Kasumi-1 (cell line): ENCODE results near the gene CALCOCO1.
"Not testable (repeated sequence)": the region's sequence is repeated elsewhere in the genome, so short reads cannot be mapped to it uniquely, and the experiment has no call there.

ENCODE experiments used
- DNase-seq, 2 experiments: peaks; one replicate each; lab custom pipeline; 2025; lab: John Stamatoyannopoulos, UW

Gene CALCOCO1

DNA sequence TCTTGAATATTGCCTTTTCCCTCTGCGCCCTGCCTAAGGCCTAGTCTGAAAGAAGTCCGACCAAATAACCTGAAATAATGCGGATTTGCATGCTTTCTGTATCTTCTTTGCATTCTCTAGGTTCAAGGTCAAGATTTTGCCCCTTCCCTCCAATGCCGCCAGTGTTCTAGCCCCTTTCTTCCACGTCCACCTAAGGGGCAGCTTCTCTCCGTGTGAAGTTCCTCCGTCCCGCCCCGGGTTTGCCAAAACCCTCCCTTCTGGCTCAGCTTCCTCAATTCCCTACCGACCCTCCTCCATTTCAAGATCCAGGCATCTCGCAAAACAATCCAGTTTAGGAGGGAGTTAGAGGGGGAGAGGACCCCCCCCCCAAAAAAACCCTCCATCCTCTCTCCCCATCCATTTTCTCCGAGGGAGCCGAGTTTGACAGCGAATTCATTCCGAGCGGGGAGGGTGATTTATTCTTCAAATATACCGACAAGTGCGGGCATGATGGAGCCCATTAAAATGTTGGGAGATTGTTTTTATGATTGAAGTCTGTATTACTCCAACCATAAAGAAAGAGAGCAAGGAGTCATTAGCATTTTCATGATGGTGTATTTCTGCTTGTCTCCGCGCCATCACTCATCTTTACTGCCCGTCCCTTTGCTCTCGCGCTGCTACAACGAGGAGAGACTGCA is 30.5 kb downstream of the CALCOCO1 start:
- no peak for DNase-seq

- peak; percentile 20 to 38 for DNase-seq
Observed at GRCh38 chr12:53696285-53696654, 31.0 kb downstream of the CALCOCO1 start.

- no peak for DNase-seq
Observed at GRCh38 chr12:53695152-53696145, 31.8 kb downstream of the CALCOCO1 start.

GRCh38 chr12:53694756-53695151 is 32.5 kb downstream of the CALCOCO1 start:
- DNase-seq: no peak

DNA sequence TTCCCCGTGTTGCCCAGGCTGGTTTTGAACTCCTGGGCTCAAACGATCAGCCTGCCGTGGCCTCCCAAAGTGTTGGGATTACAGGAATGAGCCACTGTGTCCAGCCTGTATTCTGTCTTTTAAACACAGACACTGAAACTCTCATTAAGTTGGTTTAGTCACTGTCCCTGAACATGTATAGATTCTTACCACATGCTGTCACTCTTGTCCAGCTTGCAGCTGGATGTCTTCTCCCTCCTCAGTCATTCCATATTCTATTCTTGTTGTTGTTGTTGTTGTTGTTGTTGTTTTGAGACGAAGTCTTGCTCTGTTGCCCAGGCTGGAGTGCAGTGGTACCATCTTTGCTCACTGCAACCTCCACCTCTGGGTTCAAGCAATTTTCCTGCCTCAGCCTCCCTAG is 39.1 kb downstream of the CALCOCO1 start:
- DNase-seq: no peak

DNA sequence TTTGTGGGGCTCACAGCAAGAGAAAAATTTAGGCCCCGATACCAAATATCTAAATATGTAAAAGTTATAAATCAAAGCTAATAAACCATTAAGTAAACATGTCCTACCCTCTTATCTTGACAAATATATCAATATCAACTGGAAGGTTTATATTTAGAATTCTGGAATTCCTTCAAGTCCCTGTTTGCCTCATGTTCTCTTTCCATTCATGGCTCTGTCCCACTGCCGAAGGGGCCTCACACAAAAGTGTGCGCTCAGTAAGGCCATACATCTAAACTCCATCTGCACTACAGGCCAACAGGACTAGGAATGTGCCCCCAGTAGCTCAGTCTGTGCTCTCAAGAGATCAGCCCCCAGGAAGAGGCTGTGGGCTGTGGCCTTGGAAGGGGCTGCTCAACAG is 40.8 kb downstream of the CALCOCO1 start:
- DNase-seq: no peak

DNA sequence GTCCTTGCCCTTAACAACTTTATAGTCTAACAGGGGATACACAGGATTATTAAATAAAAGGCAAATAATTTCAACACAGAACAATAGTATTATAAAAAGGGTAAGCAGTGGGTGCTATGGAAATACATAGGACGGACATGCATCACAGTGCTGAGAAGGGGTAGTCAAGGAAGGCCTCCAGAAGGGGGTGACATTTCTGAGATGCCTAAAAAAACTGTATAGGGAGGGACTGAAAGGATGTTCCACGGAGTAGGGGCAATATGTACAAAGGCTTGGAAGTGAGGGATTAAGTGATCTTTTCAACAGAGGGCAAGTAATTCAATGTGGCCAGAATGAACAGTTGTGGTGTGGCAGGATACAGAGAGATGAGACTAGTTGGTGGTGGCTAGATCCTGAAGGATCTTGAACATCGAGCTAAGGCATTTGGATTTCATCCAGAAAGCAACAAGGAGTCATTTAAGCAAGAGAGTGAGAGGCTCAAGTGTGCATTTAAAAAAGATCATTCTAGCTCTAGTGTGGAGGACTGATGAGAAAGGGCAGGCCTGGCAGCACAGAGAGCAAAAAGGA is 42.5 kb downstream of the CALCOCO1 start:
- DNase-seq: no peak

- no peak for DNase-seq
Observed at GRCh38 chr12:53683983-53684382, 43.3 kb downstream of the CALCOCO1 start.

- DNase-seq: no peak
Observed at GRCh38 chr12:53683494-53683893, 43.8 kb downstream of the CALCOCO1 start.

- DNase-seq: not testable (repeated sequence)
Observed at GRCh38 chr12:53680061-53680460, 47.2 kb downstream of the CALCOCO1 start.

DNA sequence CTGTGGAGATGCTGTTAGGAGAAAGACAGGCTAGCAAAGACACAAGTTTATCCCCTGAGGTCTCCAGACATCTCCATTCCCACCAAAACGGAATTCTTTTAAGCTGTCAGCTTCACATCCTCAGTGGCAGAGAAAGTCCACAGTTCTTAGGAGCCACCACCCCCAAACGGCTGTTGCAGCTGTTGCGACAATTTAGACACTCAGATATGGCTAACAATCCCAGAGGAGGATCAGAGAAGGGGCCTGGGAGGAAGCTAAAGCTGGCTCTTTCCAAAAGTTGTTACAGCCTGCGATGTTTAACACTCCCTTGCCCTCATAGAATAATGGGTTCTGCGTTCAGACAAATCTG is 49.5 kb downstream of the CALCOCO1 start:
- no peak for DNase-seq

DNA sequence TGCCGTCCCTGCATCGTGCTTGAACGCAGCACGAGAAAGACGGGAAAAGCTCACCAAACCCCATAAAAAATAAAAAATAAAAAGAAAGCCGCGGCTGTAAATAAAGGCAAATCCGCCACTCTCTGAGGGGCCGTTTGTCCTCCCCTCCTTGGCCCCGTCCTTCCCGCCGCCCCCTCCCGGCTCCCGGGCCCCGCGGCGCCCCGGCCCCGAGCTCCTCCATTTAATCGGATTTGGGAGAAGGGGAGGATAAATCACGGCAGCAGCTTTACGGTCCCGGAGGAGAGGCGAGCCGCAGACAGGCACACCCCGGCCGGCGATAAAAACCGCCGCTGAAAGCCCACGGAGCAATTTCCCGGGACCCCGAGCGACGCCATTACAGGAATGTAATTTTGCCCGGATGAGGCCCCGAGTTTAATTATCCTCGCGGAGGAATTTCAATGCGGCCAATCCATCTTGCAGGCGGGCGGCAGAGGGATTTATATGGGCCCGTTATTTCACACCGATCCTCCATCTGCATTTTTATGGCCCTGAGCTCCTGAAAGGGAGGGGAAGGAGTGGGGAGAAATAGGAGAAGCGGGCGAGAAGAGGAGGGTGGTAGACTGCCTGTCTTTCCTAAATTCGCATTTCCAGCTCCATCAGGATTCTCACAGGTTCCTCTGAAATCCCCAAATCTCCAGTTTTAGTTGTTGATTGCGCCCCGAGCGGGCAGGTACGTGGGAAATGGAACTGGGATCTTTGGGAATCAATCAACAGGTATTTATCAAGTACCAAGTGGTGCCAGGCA is 50.0 kb downstream of the CALCOCO1 start:
- no peak for DNase-seq

GRCh38 chr12:53676656-53677015 is 50.6 kb downstream of the CALCOCO1 start:
- DNase-seq: no peak

- DNase-seq: peak; percentile 98 to 99
Observed at GRCh38 chr12:53675701-53676607, 51.3 kb downstream of the CALCOCO1 start, which contains the start of gene ATP5MC2. Gene ATP5MC2, minus strand, starts transcription at chr12:53676083. Its CDS starts 3,469 bp downstream, at chr12:53672614.

DNA sequence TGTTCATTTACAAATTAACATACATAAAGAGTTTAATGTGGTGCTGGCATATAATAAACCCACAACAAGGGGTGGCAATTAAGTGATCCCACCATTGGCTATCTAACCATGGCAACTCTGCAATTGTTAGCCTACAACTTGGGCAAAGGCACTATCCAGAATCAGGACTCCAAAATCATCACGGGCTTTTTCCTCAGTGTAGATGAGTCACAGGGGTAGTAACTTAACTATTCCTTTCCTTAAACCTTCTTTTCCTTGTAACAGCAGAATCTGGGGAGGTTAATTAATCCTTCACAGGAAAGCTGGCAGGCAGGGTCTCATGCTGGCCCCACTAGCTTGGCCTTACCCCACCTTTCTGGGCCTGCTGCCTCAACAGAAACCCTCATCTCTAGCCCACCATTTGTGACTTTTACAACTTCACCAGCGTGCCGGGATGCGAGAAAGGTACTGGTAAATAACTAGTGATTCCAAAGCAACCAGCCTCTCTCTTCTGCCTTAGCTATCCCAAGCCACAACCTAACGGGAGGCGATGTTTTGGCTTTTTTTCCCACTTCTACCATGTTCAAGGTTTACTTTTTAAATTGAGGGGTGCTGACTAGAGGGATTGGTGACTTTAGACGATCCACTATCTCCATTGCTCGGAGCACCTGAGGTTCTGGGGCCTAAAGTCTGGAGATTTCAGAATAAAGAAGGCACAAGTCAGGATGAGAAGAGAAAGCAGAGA is 52.1 kb downstream of the CALCOCO1 start:
- no peak for DNase-seq

DNA sequence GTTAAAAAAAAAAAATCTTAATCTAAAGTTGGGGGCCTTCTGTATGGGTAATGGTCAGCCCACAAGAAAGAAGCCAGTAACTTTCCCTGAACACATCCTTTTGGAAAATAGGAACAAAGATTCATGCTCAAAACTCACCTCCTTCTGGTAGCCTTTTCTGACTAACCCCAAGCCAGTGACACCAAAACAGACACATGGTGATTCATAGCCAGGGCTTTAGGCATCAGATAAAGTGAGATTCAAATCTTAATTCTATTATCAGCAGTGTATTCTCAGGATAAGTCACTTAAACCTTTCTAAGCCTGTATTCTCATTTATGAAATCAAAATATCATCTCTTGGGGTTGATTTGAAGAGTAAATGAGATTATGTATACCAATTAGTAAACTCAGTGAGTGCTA is 56.3 kb downstream of the CALCOCO1 start:
- no peak for DNase-seq

DNA sequence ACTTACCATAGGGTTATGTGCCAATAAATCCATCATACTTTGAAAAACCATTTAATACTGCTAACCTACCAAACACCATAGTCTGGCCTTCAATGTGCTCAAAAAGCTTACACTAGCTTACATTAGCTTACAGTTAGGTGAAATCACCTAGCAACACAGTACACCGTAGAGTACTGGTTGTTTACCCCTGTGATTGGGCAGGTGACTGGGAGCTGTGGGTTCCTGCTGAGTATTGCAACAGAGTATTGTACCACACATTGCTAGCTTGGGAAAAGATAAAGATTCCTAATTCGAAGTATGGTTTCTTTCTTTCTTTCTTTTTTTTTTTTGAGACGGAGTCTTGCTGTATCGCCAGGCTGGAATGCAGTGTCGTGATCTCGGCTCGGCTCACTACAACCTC is 56.9 kb downstream of the CALCOCO1 start:
- DNase-seq: no peak

- DNase-seq: no peak
Observed at GRCh38 chr12:53667080-53667479, 60.2 kb downstream of the CALCOCO1 start.

- no peak for DNase-seq
Observed at GRCh38 chr12:53664936-53665335, 62.3 kb downstream of the CALCOCO1 start.

- no peak for DNase-seq
Observed at GRCh38 chr12:53664191-53664590, 63.1 kb downstream of the CALCOCO1 start.
